GM12878 (cell line): ENCODE data around the gene ATP7B. TPM values are rescaled to one million over a fixed set of nuclear protein-coding genes. Genes with fewer than 3 reads are reported as not detected.

Source experiments
- ATAC-seq: fragments of 200-7000 bp; cut with Tn5 transposase; 3 replicates; pipeline ENCODE4 v1.9.1; 2020; ENCODE audit warnings: mild to moderate bottlenecking, moderate library complexity
- BruUV-seq: library from RNA; stranded (reverse); fragments of 400-500 nt; replicated peaks from 2 replicates; lab custom pipeline; 2021; lab: Mats Ljungman, UMichigan
- CTCF ChIA-PET: fragments of 300-600 bp; sonication (Branson Sonifier 250); formaldehyde crosslinking; extraction: SDS; loops from one replicate; lab custom pipeline; 2021; ENCODE audit warnings: inconsistent platforms; lab: Yijun Ruan, JAX
- POLR2A ChIA-PET: fragments of 350-600 bp; formaldehyde crosslinking; extraction: SDS; loops from one replicate; lab custom pipeline; 2021; ENCODE audit warnings: inconsistent platforms; lab: Charles Lee
- RAD21 ChIA-PET: fragments of 300-600 bp; sonication (Branson Sonifier 250); formaldehyde crosslinking; loops from one replicate; lab custom pipeline; 2023; ENCODE audit warnings: antibody characterized with exemption; ENCODE audit not compliant: unreplicated experiment; lab: Charles Lee
- SMC1A ChIA-PET: fragments of 300-600 bp; sonication (Branson Sonifier 250); formaldehyde crosslinking; loops from one replicate; lab custom pipeline; 2023; ENCODE audit not compliant: unreplicated experiment, uncharacterized antibody; lab: Charles Lee
- DNase-seq: peaks from one replicate; pipeline ENCODE4 v3.0.0-alpha.2; 2011; ENCODE audit warnings: low read depth, low spot score
- FAIRE-seq: peaks from 3 replicates; lab custom pipeline; 2011; peaks lifted over from hg19 to GRCh38; lab: Jason Lieb, UNC
- H2AFZ ChIP-seq: 2 replicates; pipeline ENCODE4 v1.6.0; 2011; ENCODE audit warnings: low read depth, low read length, control low read depth; ENCODE audit not compliant: control insufficient read depth
- H3K27ac ChIP-seq: 2 replicates; pipeline ENCODE4 v1.5.1; 2011; ENCODE audit warnings: control low read depth; ENCODE audit not compliant: control insufficient read depth, insufficient read depth
- H3K27me3 ChIP-seq, 2 experiments: replicated peaks in 1 of 2; 2 replicates each; pipeline versions ENCODE4 v1.6.0 to v1.6.1; 2011; ENCODE audit warnings: low read length in 1 of 2; ENCODE audit not compliant: control insufficient read depth in 2 of 2, insufficient read depth in 2 of 2
- H3K36me3 ChIP-seq, 2 experiments: 2 replicates each; pipeline ENCODE4 v1.5.1; 2011; ENCODE audit warnings: low read length in 1 of 2; ENCODE audit not compliant: control insufficient read depth in 2 of 2, insufficient read depth in 2 of 2
- H3K4me1 ChIP-seq: 2 replicates; pipeline ENCODE4 v1.6.1; 2011; ENCODE audit warnings: mild to moderate bottlenecking, low read length, moderate library complexity, mixed read lengths; ENCODE audit not compliant: control insufficient read depth, insufficient read depth
- H3K4me2 ChIP-seq: 2 replicates; pipeline ENCODE4 v1.6.0; 2011; ENCODE audit warnings: control low read depth; ENCODE audit not compliant: control insufficient read depth, insufficient read depth
- H3K4me3 ChIP-seq: fragments of 200-600 bp; sonication (generic); 2 replicates; pipeline ENCODE4 v1.5.1; 2016
- H3K79me2 ChIP-seq: 2 replicates; pipeline ENCODE4 v1.6.0; 2011; ENCODE audit warnings: low read length; ENCODE audit not compliant: control insufficient read depth, insufficient read depth
- H3K9ac ChIP-seq: 2 replicates; pipeline ENCODE4 v1.8.0; 2011; ENCODE audit warnings: low read length, control low read depth, mixed read lengths; ENCODE audit not compliant: control insufficient read depth, insufficient read depth
- H3K9me3 ChIP-seq: replicated peaks from 3 replicates; pipeline ENCODE4 v1.5.1; 2011; ENCODE audit warnings: mild to moderate bottlenecking, low read length; ENCODE audit not compliant: control insufficient read depth, insufficient read depth
- H4K20me1 ChIP-seq: 2 replicates; pipeline ENCODE4 v1.6.0; 2011; ENCODE audit not compliant: control insufficient read depth, insufficient read depth
- ATF3 ChIP-seq: IDR thresholded peaks from 2 replicates; pipeline ENCODE4 v1.6.1; 2011; ENCODE audit warnings: low read depth, mild to moderate bottlenecking, low read length, moderate library complexity, borderline replicate concordance; ENCODE audit errors: extremely low read depth
- BCL11A ChIP-seq: IDR thresholded peaks from 2 replicates; pipeline ENCODE4 v1.6.1; 2011; ENCODE audit warnings: low read depth, low read length
- BHLHE40 ChIP-seq, 2 experiments: fragments of 450-650 bp in 1 of 2; IDR thresholded peaks; 2 replicates each; pipeline ENCODE4 v1.6.1; 2011 to 2017; ENCODE audit warnings: low read depth in 2 of 2, borderline replicate concordance in 1 of 2, improper control_type of control experiment in 1 of 2, low read length in 1 of 2, mild to moderate bottlenecking in 1 of 2
- CREM ChIP-seq: IDR thresholded peaks from 2 replicates; pipeline ENCODE4 v1.6.1; 2014; ENCODE audit warnings: antibody characterized with exemption, low read depth
- FOS ChIP-seq: IDR thresholded peaks from 3 replicates; pipeline ENCODE4 v1.6.1; 2011; ENCODE audit warnings: borderline replicate concordance; ENCODE audit not compliant: insufficient read length; ENCODE audit errors: extremely low read depth
- HSF1 ChIP-seq: fragments of 150-350 bp; IDR thresholded peaks from 2 replicates; pipeline ENCODE4 v1.6.1; 2014; ENCODE audit warnings: mild to moderate bottlenecking, low read depth, low read length
- LARP7 ChIP-seq: fragments of 450-650 bp; IDR thresholded peaks from 2 replicates; pipeline ENCODE4 v1.6.1; 2017; ENCODE audit warnings: mild to moderate bottlenecking
- PAX8 ChIP-seq: fragments of 450-650 bp; IDR thresholded peaks from 2 replicates; pipeline ENCODE4 v1.6.1; 2017; ENCODE audit warnings: mild to moderate bottlenecking, moderate library complexity
- POLR2AphosphoS2 ChIP-seq: IDR thresholded peaks from 2 replicates; pipeline ENCODE4 v1.6.1; 2011; ENCODE audit warnings: low read depth, mild to moderate bottlenecking, low read length, improper control_type of control experiment, moderate library complexity
- RB1 ChIP-seq: fragments of 450-650 bp; formaldehyde crosslinking; IDR thresholded peaks from 2 replicates; pipeline ENCODE4 v1.6.1; 2017; ENCODE audit warnings: mild to moderate bottlenecking, borderline replicate concordance
- REST ChIP-seq: IDR thresholded peaks from 2 replicates; pipeline ENCODE4 v1.6.1; 2012; ENCODE audit warnings: mild to moderate bottlenecking, low read depth, low read length
- SMAD1 ChIP-seq: fragments of 450-650 bp; IDR thresholded peaks from 2 replicates; pipeline ENCODE4 v1.6.1; 2018; ENCODE audit warnings: mild to moderate bottlenecking, low read depth; ENCODE audit not compliant: partially characterized antibody
- SPI1 ChIP-seq: IDR thresholded peaks from 2 replicates; pipeline ENCODE4 v1.6.1; 2011; ENCODE audit warnings: low read depth, mild to moderate bottlenecking, low read length, moderate library complexity, borderline replicate concordance; ENCODE audit not compliant: insufficient read depth
- YBX1 ChIP-seq: fragments of 450-650 bp; IDR thresholded peaks from 2 replicates; pipeline ENCODE4 v1.6.1; 2016; ENCODE audit warnings: antibody characterized with exemption
- ZBTB11 ChIP-seq: fragments of 450-650 bp; formaldehyde crosslinking; IDR thresholded peaks from 2 replicates; pipeline ENCODE4 v1.5.0; 2022; ENCODE audit warnings: mild to moderate bottlenecking, missing genetic modification characterization
- WGBS: methylation state at CpG from one replicate; pipeline ENCODE4 v1.1.6; 2016; ENCODE audit warnings: low lambda C conversion rate; ENCODE audit not compliant: insufficient replicate concordance, insufficient coverage; ENCODE audit errors: missing lambda C conversion rate; 5-methylcytosine and 5-hydroxymethylcytosine counted together
- in situ Hi-C: fragments of 300-500 bp; cut with MboI; formaldehyde crosslinking; loops from 9 replicates; pipeline ENCODE4 v1.14.3; 2018; ENCODE audit warnings: mixed read lengths
- intact Hi-C: fragments of 100-400 bp; cut with micrococcal nuclease; formaldehyde crosslinking; loops from one replicate; pipeline ENCODE4 v1.14.2; 2022; ENCODE audit not compliant: unreplicated experiment
- polyA plus RNA-seq, 11 experiments: library from polyadenylated mRNA; depleted of rRNA in 4 of 11; unstranded in 6 of 11; stranded (reverse) in 5 of 11; fragments of >200 nt; fragmentation: Nextera tagmentation in 4 of 11; fragmentation: Illumina TruSeq in 1 of 11; extraction: Ambion mirVana in 4 of 11; extraction: Trizol in 1 of 11; gene quantifications; 1 replicate in 1 of 11; 2 replicates in 10 of 11; pipeline versions ENCODE4 v1.2.1 to v1.2.3, GENCODE V29; 2011 to 2016; ENCODE audit warnings: inconsistent platforms in 2 of 11, missing spikeins in 2 of 11, low read depth in 1 of 11
- total RNA-seq, 4 experiments: library from RNA; depleted of rRNA in 3 of 4; stranded (reverse); fragments of >200 nt in 3 of 4; fragmentation: Illumina TruSeq in 1 of 4; extraction: Trizol in 1 of 4; gene quantifications; 2 replicates each; pipeline versions ENCODE4 v1.2.1 to v1.2.3, GENCODE V29; 2013 to 2021

ATP7B gene
- total and polyA plus RNA-seq, 10 of the 15 experiments (the other 5 are each of a cell fraction or from before 2014, with no cell fraction given): under 0.01 to 1.1 (median 0.06) TPM; not detected in 2

- no TSS peak for BruUV-seq
- ChIA-PET CTCF (no interaction called here), SMC1A (interaction anchor here (0.8 to 2.3 kb wide), 3 partner anchors 10 to 122 kb away, joined by 3 to 5 read pairs (median 3); no protein-coding TSS in a partner anchor), POLR2A (no interaction called here), RAD21 (no interaction called here)
- intact Hi-C loops (no loop called here), in situ Hi-C loops (no loop called here)
- Histone ChIP-seq H3K4me2 (no peak overlapping the region), H2AFZ (no peak overlapping the region), H3K4me1 (no peaks in the 10 kb centered on the region), H3K36me3 (peaks cover 3 to 8% of the 10 kb centered on the region in 2 experiments; a peak in 3 of 4 replicates), H3K4me3 (no peak overlapping the region), H3K79me2 (no peaks in the 10 kb centered on the region; the same call in 1 of the 2 replicates), H3K27ac (no peak overlapping the region), H3K9me3 (no peaks in the 10 kb centered on the region; the same call in 2 of the 3 replicates), H3K27me3 (no peaks in the 10 kb centered on the region), H4K20me1 (no peaks in the 10 kb centered on the region), H3K9ac (no peak overlapping the region)
- no peak for TF ChIP-seq BHLHE40 (IDR thresholded peaks at IDR 0.05; ENCODE audit: borderline replicate concordance in 1 of 2, low read depth in 2 of 2, low read length in 1 of 2)
- no peak for TF ChIP-seq REST
- TF ChIP-seq HSF1: no peak
- no peak for TF ChIP-seq BCL11A
- no peak for TF ChIP-seq CREM
- no peak for TF ChIP-seq SMAD1
- TF ChIP-seq POLR2AphosphoS2: no peak
- TF ChIP-seq ATF3: no peak
- TF ChIP-seq SPI1: no peak
- no peak for TF ChIP-seq ZBTB11 (CRISPR knock-in tag)
- no peak for TF ChIP-seq FOS
- TF ChIP-seq YBX1: no peak
- TF ChIP-seq LARP7: no peak
- no peak for TF ChIP-seq RB1
- no peak for TF ChIP-seq PAX8
- FAIRE-seq (no peak), ATAC-seq (no peak), DNase-seq (no peak)
- WGBS: 100% methylated on average over 3 of the region's 3 CpGs
Measured at GRCh38 chr13:52020191-52020590, 8.9 kb upstream of the ATP7B start.
